ENCODE data around the gene MYB. TPM values are rescaled to one million over a fixed set of nuclear protein-coding genes. Genes with fewer than 3 reads are reported as not detected.

The MYB gene
- total RNA-seq, 1 donor from 2014 or later = 0.52 TPM

- Histone ChIP-seq H3K4me1 (ENCODE audit: control insufficient read depth in 3 of 3, insufficient read depth in 3 of 3, low read length in 3 of 3) (no peaks in the 10 kb centered on the region), H3K27ac (ENCODE audit: low read depth, low read length) (no peak overlapping the region), H3K4me3 (ENCODE audit: low read length in 3 of 3) (no peak overlapping the region), H3K9me3 (ENCODE audit: control insufficient read depth in 3 of 3, low read length in 3 of 3) (no peaks in the 10 kb centered on the region), H3K9ac (ENCODE audit: low read depth in 1 of 3, low read length in 3 of 3) (no peak overlapping the region), H3K36me3 (ENCODE audit: control insufficient read depth in 3 of 3, insufficient read depth in 3 of 3, low read length in 3 of 3) (no peaks in the 10 kb centered on the region), H3K27me3 (ENCODE audit: control insufficient read depth in 3 of 3, insufficient read depth in 3 of 3, low read length in 3 of 3) (no peaks in the 10 kb centered on the region)
These were observed 45.4 kb downstream of the MYB start for GRCh38 chr6:135226537-135226936.

GRCh38 chr6:135227349-135227748 is 46.2 kb downstream of the MYB start:
- Histone ChIP-seq H3K9ac (ENCODE audit: low read depth in 1 of 3, low read length in 3 of 3) (no peak overlapping the region), H3K9me3 (ENCODE audit: control insufficient read depth in 3 of 3, low read length in 3 of 3) (no peaks in the 10 kb centered on the region), H3K27ac (ENCODE audit: low read depth, low read length) (no peak overlapping the region), H3K4me3 (ENCODE audit: low read length in 3 of 3) (no peak overlapping the region), H3K4me1 (ENCODE audit: control insufficient read depth in 3 of 3, insufficient read depth in 3 of 3, low read length in 3 of 3) (no peaks in the 10 kb centered on the region), H3K27me3 (ENCODE audit: control insufficient read depth in 3 of 3, insufficient read depth in 3 of 3, low read length in 3 of 3) (no peaks in the 10 kb centered on the region), H3K36me3 (ENCODE audit: control insufficient read depth in 3 of 3, insufficient read depth in 3 of 3, low read length in 3 of 3) (no peaks in the 10 kb centered on the region)

DNA sequence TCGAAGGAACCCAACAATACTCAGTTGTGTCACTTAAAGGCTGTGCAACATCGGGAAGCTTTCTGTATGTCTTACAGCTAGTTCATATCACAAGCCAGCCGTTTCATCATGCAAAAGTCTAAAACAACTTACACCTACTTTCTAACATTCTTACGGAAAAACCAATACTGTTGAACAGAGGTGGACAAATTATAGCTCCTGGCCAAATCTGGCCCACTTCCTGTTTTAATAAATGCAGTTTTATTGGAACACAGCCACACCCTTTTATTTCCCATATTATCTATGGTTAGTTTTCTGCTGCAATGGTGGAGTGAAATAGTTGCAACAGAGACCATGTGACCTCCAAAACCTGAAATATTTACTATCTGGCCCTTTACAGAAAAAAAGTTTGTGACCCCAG is 46.6 kb downstream of the MYB start:
- H3K9ac ChIP-seq (ENCODE audit: low read depth in 1 of 3, low read length in 3 of 3) = no peak overlapping the region
- H3K36me3 ChIP-seq (ENCODE audit: control insufficient read depth in 3 of 3, insufficient read depth in 3 of 3, low read length in 3 of 3) = no peaks in the 10 kb centered on the region
- H3K27ac ChIP-seq (ENCODE audit: low read depth, low read length) = no peak overlapping the region
- no peaks in the 10 kb centered on the region for H3K4me1 ChIP-seq (ENCODE audit: control insufficient read depth in 3 of 3, insufficient read depth in 3 of 3, low read length in 3 of 3)
- H3K27me3 ChIP-seq (ENCODE audit: control insufficient read depth in 3 of 3, insufficient read depth in 3 of 3, low read length in 3 of 3) = no peaks in the 10 kb centered on the region
- no peaks in the 10 kb centered on the region for H3K9me3 ChIP-seq (ENCODE audit: control insufficient read depth in 3 of 3, low read length in 3 of 3)
- H3K4me3 ChIP-seq (ENCODE audit: low read length in 3 of 3) = no peak overlapping the region

DNA sequence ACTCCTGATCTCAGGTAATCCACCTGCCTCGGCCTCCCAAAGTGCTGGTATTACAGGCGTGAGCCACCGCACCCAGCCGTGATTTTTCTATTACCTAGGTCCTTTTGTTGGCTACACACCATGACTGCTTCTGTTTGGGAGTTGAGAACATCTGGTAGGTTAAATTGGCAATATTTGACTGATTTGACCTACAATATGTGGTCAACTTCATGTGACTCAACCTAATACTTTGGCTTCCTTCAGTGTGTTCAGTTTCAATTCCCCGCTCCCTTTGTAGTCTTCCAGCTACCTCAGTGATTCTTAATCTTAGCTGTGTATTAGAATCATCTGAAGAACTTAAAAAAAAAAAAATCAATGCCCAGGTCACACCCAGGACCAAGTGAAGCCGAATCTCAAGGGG is 47.4 kb downstream of the MYB start:
- Histone ChIP-seq H3K27me3 (ENCODE audit: control insufficient read depth in 3 of 3, insufficient read depth in 3 of 3, low read length in 3 of 3) (no peaks in the 10 kb centered on the region), H3K4me3 (ENCODE audit: low read length in 3 of 3) (no peak overlapping the region), H3K27ac (ENCODE audit: low read depth, low read length) (no peak overlapping the region), H3K9ac (ENCODE audit: low read depth in 1 of 3, low read length in 3 of 3) (no peak overlapping the region), H3K9me3 (ENCODE audit: control insufficient read depth in 3 of 3, low read length in 3 of 3) (no peaks in the 10 kb centered on the region), H3K36me3 (ENCODE audit: control insufficient read depth in 3 of 3, insufficient read depth in 3 of 3, low read length in 3 of 3) (no peaks in the 10 kb centered on the region), H3K4me1 (ENCODE audit: control insufficient read depth in 3 of 3, insufficient read depth in 3 of 3, low read length in 3 of 3) (no peaks in the 10 kb centered on the region)

- Histone ChIP-seq H3K27ac (ENCODE audit: low read depth, low read length) (no peak overlapping the region), H3K4me3 (ENCODE audit: low read length in 3 of 3) (no peak overlapping the region), H3K9me3 (ENCODE audit: control insufficient read depth in 3 of 3, low read length in 3 of 3) (no peaks in the 10 kb centered on the region), H3K4me1 (ENCODE audit: control insufficient read depth in 3 of 3, insufficient read depth in 3 of 3, low read length in 3 of 3) (no peaks in the 10 kb centered on the region), H3K27me3 (ENCODE audit: control insufficient read depth in 3 of 3, insufficient read depth in 3 of 3, low read length in 3 of 3) (no peaks in the 10 kb centered on the region), H3K36me3 (ENCODE audit: control insufficient read depth in 3 of 3, insufficient read depth in 3 of 3, low read length in 3 of 3) (no peaks in the 10 kb centered on the region), H3K9ac (ENCODE audit: low read depth in 1 of 3, low read length in 3 of 3) (no peak overlapping the region)
These were observed 48.9 kb downstream of the MYB start for GRCh38 chr6:135229996-135230395.

DNA sequence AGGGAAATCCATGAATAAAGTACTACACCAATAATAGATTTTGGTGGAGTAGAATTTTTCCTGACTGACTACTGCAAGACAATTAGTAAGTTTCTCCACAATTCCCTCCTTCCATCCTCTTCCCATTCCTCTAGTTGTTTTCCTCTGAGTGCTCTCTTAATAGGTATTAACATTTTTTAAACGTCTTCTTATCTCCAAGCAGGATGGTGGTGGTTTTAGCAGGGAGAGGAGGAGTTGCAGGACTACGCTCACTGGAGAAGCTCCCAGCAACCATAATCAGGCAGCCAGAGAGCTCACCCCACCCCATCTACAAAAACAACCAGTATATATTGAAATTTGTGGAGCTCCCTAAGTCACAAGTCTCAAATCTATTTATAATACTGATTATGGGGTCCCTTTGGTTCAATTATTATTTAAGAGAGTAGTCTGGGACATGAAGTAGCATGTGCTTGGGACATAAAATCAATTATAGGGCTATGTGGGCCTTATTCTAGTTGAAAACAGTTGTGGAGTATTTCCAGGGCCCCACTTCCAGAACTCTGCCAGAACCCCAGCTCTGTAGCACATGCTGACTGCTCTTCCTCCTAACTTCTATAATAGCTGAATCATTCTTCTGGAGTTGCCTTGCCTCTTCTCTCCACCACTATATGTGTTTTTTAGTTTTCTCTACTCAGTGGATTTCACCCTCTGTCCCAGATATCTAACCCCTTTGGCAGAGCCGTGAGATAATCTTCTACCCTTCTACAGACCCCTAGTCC is 49.8 kb downstream of the MYB start:
- Histone ChIP-seq H3K27me3 (ENCODE audit: control insufficient read depth in 3 of 3, insufficient read depth in 3 of 3, low read length in 3 of 3) (no peaks in the 10 kb centered on the region), H3K9me3 (ENCODE audit: control insufficient read depth in 3 of 3, low read length in 3 of 3) (no peaks in the 10 kb centered on the region), H3K9ac (ENCODE audit: low read depth in 1 of 3, low read length in 3 of 3) (no peak overlapping the region), H3K27ac (ENCODE audit: low read depth, low read length) (no peak overlapping the region), H3K4me3 (ENCODE audit: low read length in 3 of 3) (no peak overlapping the region), H3K4me1 (ENCODE audit: control insufficient read depth in 3 of 3, insufficient read depth in 3 of 3, low read length in 3 of 3) (no peaks in the 10 kb centered on the region), H3K36me3 (ENCODE audit: control insufficient read depth in 3 of 3, insufficient read depth in 3 of 3, low read length in 3 of 3) (no peaks in the 10 kb centered on the region)

DNA sequence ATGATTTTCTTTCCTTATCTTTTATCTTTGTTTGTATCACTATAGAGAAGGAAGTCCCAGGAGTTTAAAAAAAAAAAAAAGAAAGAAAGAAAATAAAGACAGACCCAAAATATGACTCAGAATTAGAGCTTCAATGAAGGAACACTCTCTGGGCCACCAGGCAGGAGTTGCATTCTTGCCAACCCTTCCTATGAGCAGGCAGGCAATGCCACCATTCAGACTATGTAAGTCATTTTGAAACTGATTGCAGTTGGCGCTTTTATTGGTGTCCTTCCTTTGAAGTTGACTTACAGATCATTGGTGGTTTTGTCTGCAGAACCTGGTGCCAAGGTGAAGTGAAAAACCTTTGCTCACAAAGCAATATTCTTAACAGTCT is 50.3 kb downstream of the MYB start:
- Histone ChIP-seq H3K27ac (ENCODE audit: low read depth, low read length) (no peak overlapping the region), H3K9ac (ENCODE audit: low read depth in 1 of 3, low read length in 3 of 3) (no peak overlapping the region), H3K36me3 (ENCODE audit: control insufficient read depth in 3 of 3, insufficient read depth in 3 of 3, low read length in 3 of 3) (no peaks in the 10 kb centered on the region), H3K4me1 (ENCODE audit: control insufficient read depth in 3 of 3, insufficient read depth in 3 of 3, low read length in 3 of 3) (no peaks in the 10 kb centered on the region), H3K9me3 (ENCODE audit: control insufficient read depth in 3 of 3, low read length in 3 of 3) (no peaks in the 10 kb centered on the region), H3K4me3 (ENCODE audit: low read length in 3 of 3) (no peak overlapping the region), H3K27me3 (ENCODE audit: control insufficient read depth in 3 of 3, insufficient read depth in 3 of 3, low read length in 3 of 3) (no peaks in the 10 kb centered on the region)

GRCh38 chr6:135233686-135234491 is 52.8 kb downstream of the MYB start:
- no peak overlapping the region for H3K4me3 ChIP-seq (ENCODE audit: low read length in 3 of 3)
- no peak overlapping the region for H3K9ac ChIP-seq (ENCODE audit: low read depth in 1 of 3, low read length in 3 of 3)
- H3K27me3 ChIP-seq (ENCODE audit: control insufficient read depth in 3 of 3, insufficient read depth in 3 of 3, low read length in 3 of 3) = no peaks in the 10 kb centered on the region
- H3K4me1 ChIP-seq (ENCODE audit: control insufficient read depth in 3 of 3, insufficient read depth in 3 of 3, low read length in 3 of 3) = no peaks in the 10 kb centered on the region
- no peak overlapping the region for H3K27ac ChIP-seq (ENCODE audit: low read depth, low read length)
- no peaks in the 10 kb centered on the region for H3K36me3 ChIP-seq (ENCODE audit: control insufficient read depth in 3 of 3, insufficient read depth in 3 of 3, low read length in 3 of 3)
- H3K9me3 ChIP-seq (ENCODE audit: control insufficient read depth in 3 of 3, low read length in 3 of 3) = no peaks in the 10 kb centered on the region

GRCh38 chr6:135234492-135234780 is 53.3 kb downstream of the MYB start:
- H3K4me1 ChIP-seq (ENCODE audit: control insufficient read depth in 3 of 3, insufficient read depth in 3 of 3, low read length in 3 of 3) = no peaks in the 10 kb centered on the region
- no peaks in the 10 kb centered on the region for H3K27me3 ChIP-seq (ENCODE audit: control insufficient read depth in 3 of 3, insufficient read depth in 3 of 3, low read length in 3 of 3)
- no peaks in the 10 kb centered on the region for H3K9me3 ChIP-seq (ENCODE audit: control insufficient read depth in 3 of 3, low read length in 3 of 3)
- no peak overlapping the region for H3K27ac ChIP-seq (ENCODE audit: low read depth, low read length)
- H3K9ac ChIP-seq (ENCODE audit: low read depth in 1 of 3, low read length in 3 of 3) = no peak overlapping the region
- no peak overlapping the region for H3K4me3 ChIP-seq (ENCODE audit: low read length in 3 of 3)
- no peaks in the 10 kb centered on the region for H3K36me3 ChIP-seq (ENCODE audit: control insufficient read depth in 3 of 3, insufficient read depth in 3 of 3, low read length in 3 of 3)

DNA sequence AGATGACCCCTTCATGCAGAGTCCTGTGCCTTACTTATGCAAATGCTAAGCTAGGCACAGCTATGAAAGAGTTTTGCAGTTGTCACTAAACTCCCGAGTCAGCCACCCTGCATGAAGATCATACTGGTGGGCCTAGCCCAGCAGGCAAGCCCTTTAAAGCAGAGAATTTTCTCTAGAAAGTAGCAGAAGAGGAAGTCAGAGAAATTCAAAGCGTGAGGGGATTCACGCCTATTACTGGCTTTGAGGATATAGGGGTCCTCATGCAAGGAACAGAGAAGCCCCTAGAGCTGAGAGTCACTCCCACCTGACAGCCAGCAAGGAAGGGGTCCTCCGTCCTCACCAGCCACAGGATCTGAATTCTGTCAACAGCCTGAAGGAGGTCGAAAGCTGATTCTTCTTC is 54.6 kb downstream of the MYB start:
- Histone ChIP-seq H3K27ac (ENCODE audit: low read depth, low read length) (no peak overlapping the region), H3K9me3 (ENCODE audit: control insufficient read depth in 3 of 3, low read length in 3 of 3) (no peaks in the 10 kb centered on the region), H3K9ac (ENCODE audit: low read depth in 1 of 3, low read length in 3 of 3) (no peak overlapping the region), H3K36me3 (ENCODE audit: control insufficient read depth in 3 of 3, insufficient read depth in 3 of 3, low read length in 3 of 3) (no peaks in the 10 kb centered on the region), H3K4me1 (ENCODE audit: control insufficient read depth in 3 of 3, insufficient read depth in 3 of 3, low read length in 3 of 3) (no peaks in the 10 kb centered on the region), H3K4me3 (ENCODE audit: low read length in 3 of 3) (no peak overlapping the region), H3K27me3 (ENCODE audit: control insufficient read depth in 3 of 3, insufficient read depth in 3 of 3, low read length in 3 of 3) (no peaks in the 10 kb centered on the region)

Data from skeletal muscle tissue (tissue), 4 donors.